Astrocyte (in vitro differentiated cells and primary cell): ENCODE data around the gene SSTR4. TPM values are rescaled to one million over a fixed set of nuclear protein-coding genes. Genes with fewer than 3 reads are reported as not detected.

Experiments
- DNase-seq: peaks from one replicate; pipeline ENCODE4 v3.0.0-alpha.2; 2010; ENCODE audit warnings: low read depth
- FAIRE-seq: peaks from 2 replicates; lab custom pipeline; 2011; peaks lifted over from hg19 to GRCh38; lab: Jason Lieb, UNC
- H2AFZ ChIP-seq: 2 replicates; pipeline ENCODE4 v1.6.0; 2012; ENCODE audit warnings: low read depth, low read length, inconsistent platforms
- H3K27ac ChIP-seq: 2 replicates; pipeline ENCODE4 v1.5.1; 2011; ENCODE audit warnings: low read depth, low read length, inconsistent platforms
- H3K27me3 ChIP-seq: 2 replicates; pipeline ENCODE4 v1.6.0; 2011; ENCODE audit warnings: low read length, inconsistent platforms; ENCODE audit not compliant: insufficient read depth
- H3K36me3 ChIP-seq: 2 replicates; pipeline ENCODE4 v1.5.1; 2011; ENCODE audit warnings: low read length, inconsistent platforms; ENCODE audit not compliant: insufficient read depth
- H3K4me1 ChIP-seq: 2 replicates; pipeline ENCODE4 v1.5.1; 2011; ENCODE audit warnings: low read length, inconsistent platforms; ENCODE audit not compliant: insufficient read depth
- H3K4me2 ChIP-seq: 2 replicates; pipeline ENCODE4 v1.6.0; 2012; ENCODE audit warnings: low read length, inconsistent platforms
- H3K4me3 ChIP-seq: 2 replicates; pipeline ENCODE4 v1.5.1; 2011; ENCODE audit warnings: low read depth, mild to moderate bottlenecking, low read length, inconsistent platforms; ENCODE audit not compliant: insufficient read depth
- H3K79me2 ChIP-seq: 2 replicates; pipeline ENCODE4 v1.6.0; 2012; ENCODE audit warnings: mild to moderate bottlenecking, low read length, inconsistent platforms; ENCODE audit not compliant: insufficient read depth
- H3K9ac ChIP-seq: 2 replicates; pipeline ENCODE4 v1.6.0; 2012; ENCODE audit warnings: mild to moderate bottlenecking, low read length, inconsistent platforms
- H3K9me3 ChIP-seq: 2 replicates; pipeline ENCODE4 v1.5.1; 2012; ENCODE audit warnings: low read depth, mild to moderate bottlenecking, low read length, inconsistent platforms; ENCODE audit not compliant: insufficient read depth
- H4K20me1 ChIP-seq: 2 replicates; pipeline ENCODE4 v1.6.0; 2012; ENCODE audit warnings: low read length, inconsistent platforms; ENCODE audit not compliant: insufficient read depth
- H3K27ac Mint-ChIP-seq: one replicate; pipeline ENCODE4 v1.8.0; 2021; ENCODE audit warnings: mild to moderate bottlenecking, mixed read lengths; ENCODE audit not compliant: unreplicated experiment
- H3K27me3 Mint-ChIP-seq: one replicate; pipeline ENCODE4 v1.8.0; 2021; ENCODE audit warnings: low read depth, mixed read lengths; ENCODE audit not compliant: unreplicated experiment
- H3K36me3 Mint-ChIP-seq: one replicate; pipeline ENCODE4 v1.8.0; 2021; ENCODE audit warnings: low read depth, mixed read lengths; ENCODE audit not compliant: unreplicated experiment
- H3K4me1 Mint-ChIP-seq: one replicate; pipeline ENCODE4 v1.8.0; 2021; ENCODE audit warnings: low read depth, mixed read lengths; ENCODE audit not compliant: unreplicated experiment
- H3K4me3 Mint-ChIP-seq: one replicate; pipeline ENCODE4 v1.8.0; 2021; ENCODE audit warnings: mild to moderate bottlenecking, moderate library complexity, mixed read lengths; ENCODE audit not compliant: unreplicated experiment
- H3K9me3 Mint-ChIP-seq: one replicate; pipeline ENCODE4 v1.8.0; 2021; ENCODE audit warnings: mild to moderate bottlenecking, mixed read lengths; ENCODE audit not compliant: unreplicated experiment
- EZH2 ChIP-seq: IDR thresholded peaks from 2 replicates; pipeline ENCODE4 v1.6.1; 2012; ENCODE audit warnings: mild to moderate bottlenecking, low read length, inconsistent platforms; ENCODE audit not compliant: insufficient read depth
- total RNA-seq: library from RNA; stranded (reverse); gene quantifications from 2 replicates; pipeline ENCODE4 v1.2.1, GENCODE V29; 2021
- TF ChIP-seq, protein P1 (sequence below): IDR thresholded peaks from 2 replicates; pipeline ENCODE4 v1.5.1; 2011; ENCODE audit warnings: low read depth, mild to moderate bottlenecking, inconsistent platforms, low read length, moderate library complexity; ENCODE audit not compliant: insufficient read depth

SSTR4 gene
- total RNA-seq, 1 donor from 2014 or later = not detected

DNA sequence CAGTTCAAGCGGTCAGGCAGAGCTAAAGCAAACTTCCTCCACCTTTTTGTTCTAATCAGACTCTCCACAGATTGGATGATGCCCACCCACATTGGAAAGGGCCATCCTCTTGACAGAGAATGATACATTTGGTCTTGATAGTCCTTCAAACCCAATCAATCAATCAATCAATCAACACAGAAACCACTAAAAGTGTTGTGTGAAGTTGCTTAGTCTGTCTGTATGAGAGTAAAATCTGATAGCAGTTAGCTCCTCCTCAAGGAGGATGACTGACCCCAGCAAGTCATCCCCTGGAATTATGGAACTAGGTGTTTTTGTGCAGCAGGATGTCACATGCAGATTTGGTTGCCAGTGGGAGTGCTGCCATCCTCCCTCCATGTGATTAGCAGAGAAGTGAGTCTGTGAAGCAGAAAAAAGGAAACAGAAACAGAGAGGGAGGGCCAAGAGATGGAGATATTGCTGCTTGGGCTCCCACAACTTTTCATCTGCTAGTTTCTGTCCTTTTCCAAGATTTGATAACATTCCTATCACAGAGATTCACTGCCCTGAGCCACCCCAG, 32.0 kb upstream of the SSTR4 start:
- no peak for DNase-seq
- H3K27me3 Mint-ChIP-seq = peaks cover 13% of the 10 kb centered on the region

DNA sequence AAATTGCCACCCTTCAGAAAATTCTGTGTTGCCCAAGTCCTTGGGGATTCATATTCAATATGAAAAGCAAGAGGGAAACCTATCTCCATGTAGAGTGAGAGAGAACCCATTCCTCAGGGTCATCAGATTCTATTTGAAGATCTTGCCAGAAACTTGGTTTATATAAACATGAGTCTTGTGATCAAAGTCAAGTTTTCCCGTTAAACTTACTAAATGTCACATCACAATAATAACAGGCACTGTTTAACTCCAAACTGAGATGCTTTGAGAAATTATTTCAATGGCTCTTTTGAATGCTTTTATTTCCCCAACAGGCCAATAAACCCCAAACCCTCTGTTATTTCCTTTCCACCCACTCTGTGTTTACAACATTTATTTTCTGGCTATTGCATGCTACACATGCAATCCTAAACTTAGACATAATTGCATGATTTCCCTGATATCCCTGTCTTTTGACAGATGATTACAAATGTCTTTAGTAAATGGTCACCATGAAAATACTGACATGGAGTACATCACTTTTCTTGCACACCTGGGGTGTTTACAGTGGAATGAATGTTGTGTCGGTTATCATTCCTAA, 31.1 kb upstream of the SSTR4 start:
- Mint-ChIP-seq H3K9me3 (peaks cover 2% of the 10 kb centered on the region), H3K27ac (no peak overlapping the region), H3K4me1 (no peaks in the 10 kb centered on the region), H3K27me3 (peaks cover 13% of the 10 kb centered on the region), H3K36me3 (no peaks in the 10 kb centered on the region), H3K4me3 (no peak overlapping the region)
- no peak for DNase-seq
- TF ChIP-seq, protein P1, sequence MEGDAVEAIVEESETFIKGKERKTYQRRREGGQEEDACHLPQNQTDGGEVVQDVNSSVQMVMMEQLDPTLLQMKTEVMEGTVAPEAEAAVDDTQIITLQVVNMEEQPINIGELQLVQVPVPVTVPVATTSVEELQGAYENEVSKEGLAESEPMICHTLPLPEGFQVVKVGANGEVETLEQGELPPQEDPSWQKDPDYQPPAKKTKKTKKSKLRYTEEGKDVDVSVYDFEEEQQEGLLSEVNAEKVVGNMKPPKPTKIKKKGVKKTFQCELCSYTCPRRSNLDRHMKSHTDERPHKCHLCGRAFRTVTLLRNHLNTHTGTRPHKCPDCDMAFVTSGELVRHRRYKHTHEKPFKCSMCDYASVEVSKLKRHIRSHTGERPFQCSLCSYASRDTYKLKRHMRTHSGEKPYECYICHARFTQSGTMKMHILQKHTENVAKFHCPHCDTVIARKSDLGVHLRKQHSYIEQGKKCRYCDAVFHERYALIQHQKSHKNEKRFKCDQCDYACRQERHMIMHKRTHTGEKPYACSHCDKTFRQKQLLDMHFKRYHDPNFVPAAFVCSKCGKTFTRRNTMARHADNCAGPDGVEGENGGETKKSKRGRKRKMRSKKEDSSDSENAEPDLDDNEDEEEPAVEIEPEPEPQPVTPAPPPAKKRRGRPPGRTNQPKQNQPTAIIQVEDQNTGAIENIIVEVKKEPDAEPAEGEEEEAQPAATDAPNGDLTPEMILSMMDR = no peak
- no peak for TF ChIP-seq EZH2
- Histone ChIP-seq H3K36me3 (no peaks in the 10 kb centered on the region), H3K4me2 (no peak overlapping the region), H3K4me3 (no peak overlapping the region), H2AFZ (no peak overlapping the region), H3K9me3 (no peaks in the 10 kb centered on the region), H3K27ac (no peak overlapping the region), H3K27me3 (no peaks in the 10 kb centered on the region), H3K4me1 (no peaks in the 10 kb centered on the region), H3K9ac (no peak overlapping the region), H3K79me2 (no peaks in the 10 kb centered on the region), H4K20me1 (no peaks in the 10 kb centered on the region)
- no peak for FAIRE-seq

More for the DNA sequence above, 32.0 kb upstream of the SSTR4 start:
- Mint-ChIP-seq H3K4me3 (no peak overlapping the region), H3K27ac (no peak overlapping the region), H3K36me3 (no peaks in the 10 kb centered on the region), H3K4me1 (no peaks in the 10 kb centered on the region), H3K9me3 (peaks cover 2% of the 10 kb centered on the region)
- Histone ChIP-seq H3K4me2 (no peak overlapping the region), H3K27ac (no peak overlapping the region), H3K9me3 (no peaks in the 10 kb centered on the region), H3K36me3 (no peaks in the 10 kb centered on the region), H3K9ac (no peak overlapping the region), H2AFZ (no peak overlapping the region), H3K4me1 (no peaks in the 10 kb centered on the region), H3K27me3 (no peaks in the 10 kb centered on the region), H4K20me1 (no peaks in the 10 kb centered on the region), H3K4me3 (no peak overlapping the region), H3K79me2 (no peaks in the 10 kb centered on the region)
- no peak for FAIRE-seq
- TF ChIP-seq EZH2 = no peak
- TF ChIP-seq, protein P1 = no peak

DNA sequence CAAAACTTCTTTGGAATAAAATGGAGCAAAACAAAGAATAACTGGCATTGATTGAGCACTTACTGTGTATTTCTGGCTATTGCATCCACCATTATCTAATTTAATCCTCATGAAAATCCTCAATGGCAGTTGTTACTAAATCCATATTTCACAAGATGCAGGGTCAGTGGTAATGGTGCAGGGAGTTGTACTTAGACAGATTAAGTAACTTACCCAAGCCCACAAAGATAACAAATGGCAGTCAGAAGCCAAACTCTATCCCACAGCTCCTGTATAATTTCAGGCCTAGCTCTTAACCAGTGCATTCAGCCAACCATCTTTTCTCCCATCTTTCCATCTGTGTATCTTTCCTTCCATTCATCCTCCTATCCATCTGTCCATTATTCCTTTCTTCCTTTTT, 29.3 kb upstream of the SSTR4 start:
- Histone ChIP-seq H3K36me3 (no peaks in the 10 kb centered on the region), H3K4me2 (no peak overlapping the region), H3K9ac (no peak overlapping the region), H3K9me3 (no peaks in the 10 kb centered on the region), H2AFZ (no peak overlapping the region), H3K27ac (no peak overlapping the region), H3K4me3 (no peak overlapping the region), H3K4me1 (no peaks in the 10 kb centered on the region), H3K79me2 (no peaks in the 10 kb centered on the region), H3K27me3 (no peaks in the 10 kb centered on the region), H4K20me1 (no peaks in the 10 kb centered on the region)
- H3K27ac Mint-ChIP-seq = no peak overlapping the region
- H3K36me3 Mint-ChIP-seq = no peaks in the 10 kb centered on the region
- FAIRE-seq (no peak), DNase-seq (no peak)
- peaks cover 2% of the 10 kb centered on the region for H3K9me3 Mint-ChIP-seq
- H3K4me1 Mint-ChIP-seq = peaks cover 4% of the 10 kb centered on the region
- no peak overlapping the region for H3K4me3 Mint-ChIP-seq
- no peak for TF ChIP-seq EZH2
- TF ChIP-seq, protein P1 = no peak
- H3K27me3 Mint-ChIP-seq = peaks cover 8% of the 10 kb centered on the region
